MM.1S (cell line): ENCODE results near the gene TMEM147.
A peak's percentile ranks its signal among the peaks of the same experiment; 100 is the strongest.

ENCODE experiments used
- CTCF ChIP-seq: fragments of 300-600 bp; sonication (generic); IDR thresholded peaks from 2 replicates; pipeline ENCODE4 v1.5.1; 2016; ENCODE audit warnings: antibody characterized with exemption, low read length, mixed read lengths
- EZH2 ChIP-seq: fragments of 300-600 bp; sonication (generic); optimal IDR thresholded peaks from 2 replicates; pipeline ENCODE3; 2017; ENCODE audit warnings: low read depth, mild to moderate bottlenecking, antibody characterized with exemption, low read length, mixed read lengths

- TF ChIP-seq CTCF (peak; percentile 42), EZH2 (no peak)
Measured at GRCh38 chr19:35555301-35556005, 10.0 kb downstream of the TMEM147 start.
